Endodermal cell (in vitro differentiated cells): ENCODE measurements around the gene INSRR. TPM values are rescaled to one million over a fixed set of nuclear protein-coding genes. Genes with fewer than 3 reads are reported as not detected.

Source experiments
- DNase-seq: peaks from one replicate; pipeline ENCODE4 v3.0.0-alpha.2; 2017
- H3K27ac ChIP-seq: 2 replicates; pipeline ENCODE4 v1.5.1; 2013; ENCODE audit warnings: mild to moderate bottlenecking, low read depth, low read length, moderate library complexity
- H3K27me3 ChIP-seq: 2 replicates; pipeline ENCODE4 v1.6.1; 2013; ENCODE audit warnings: mild to moderate bottlenecking, low read length, moderate library complexity; ENCODE audit not compliant: insufficient read depth, control insufficient read depth, poor library complexity, severe bottlenecking
- H3K36me3 ChIP-seq: 2 replicates; pipeline ENCODE4 v1.7.0; 2013; ENCODE audit warnings: mild to moderate bottlenecking, low read length, moderate library complexity; ENCODE audit not compliant: control insufficient read depth, insufficient read depth
- H3K4me1 ChIP-seq: one replicate; pipeline ENCODE4 v1.7.0; 2013; ENCODE audit warnings: low read length; ENCODE audit not compliant: control insufficient read depth, insufficient read depth
- H3K4me3 ChIP-seq: 2 replicates; pipeline ENCODE4 v1.5.1; 2013; ENCODE audit warnings: mild to moderate bottlenecking, low read length, moderate library complexity
- H3K9ac ChIP-seq: 2 replicates; pipeline ENCODE4 v1.6.1; 2013; ENCODE audit warnings: mild to moderate bottlenecking, low read length, moderate library complexity; ENCODE audit not compliant: poor library complexity, severe bottlenecking; ENCODE audit errors: extremely low read depth
- H3K9me3 ChIP-seq: 2 replicates; pipeline ENCODE4 v1.6.1; 2013; ENCODE audit warnings: mild to moderate bottlenecking, low read length, moderate library complexity; ENCODE audit not compliant: control insufficient read depth
- H3K27ac Mint-ChIP-seq: 2 replicates; pipeline ENCODE4 v1.8.0; 2020; ENCODE audit warnings: mixed read lengths
- H3K27me3 Mint-ChIP-seq: 2 replicates; pipeline ENCODE4 v1.8.0; 2021; ENCODE audit warnings: mild to moderate bottlenecking, mixed read lengths; ENCODE audit not compliant: insufficient read depth
- H3K36me3 Mint-ChIP-seq: 2 replicates; pipeline ENCODE4 v1.8.0; 2020; ENCODE audit warnings: low read depth, mixed read lengths
- H3K4me1 Mint-ChIP-seq: 2 replicates; pipeline ENCODE4 v1.8.0; 2020; ENCODE audit warnings: mixed read lengths
- H3K4me3 Mint-ChIP-seq: 2 replicates; pipeline ENCODE4 v1.8.0; 2020; ENCODE audit warnings: mild to moderate bottlenecking, moderate library complexity, mixed read lengths
- H3K9me3 Mint-ChIP-seq: 2 replicates; pipeline ENCODE4 v1.8.0; 2020; ENCODE audit warnings: mild to moderate bottlenecking, mixed read lengths
- WGBS, 2 experiments: methylation state at CpG; one replicate each; pipeline versions ENCODE4 v1.1.5 to v1.1.7; 2013; ENCODE audit warnings: missing lambda C conversion rate in 2 of 2, mixed read lengths in 1 of 2; ENCODE audit not compliant: insufficient coverage in 1 of 2, insufficient read length in 1 of 2; 5-methylcytosine and 5-hydroxymethylcytosine counted together
- total RNA-seq, 2 donors: library from RNA; stranded (reverse); fragmentation: NEBNext Ultra II Directional in 1 of 2; extraction: Animal tissue kit (Norgen Biotek cat#: 25700) in 1 of 2; gene quantifications; 2 replicates in 1 of 2; 3 replicates in 1 of 2; pipeline ENCODE4 v1.2.1, GENCODE V29; 2021
- TF ChIP-seq, protein P1 (sequence below): fragments of 200-600 bp; sonication (generic); conservative IDR thresholded peaks from 2 replicates; pipeline ENCODE4 v1.5.0; 2021; ENCODE audit warnings: antibody characterized with exemption, mild to moderate bottlenecking

Gene INSRR
- total RNA-seq, 2 donors from 2014 or later = 0.07 to 0.09 TPM

GRCh38 chr1:156795374-156795733, 63.6 kb downstream of the INSRR start:
- Histone ChIP-seq H3K27ac (no peak overlapping the region), H3K4me1 (peaks cover 11% of the 10 kb centered on the region), H3K9ac (no peak overlapping the region), H3K27me3 (no peaks in the 10 kb centered on the region), H3K9me3 (no peaks in the 10 kb centered on the region), H3K4me3 (no peak overlapping the region), H3K36me3 (peaks cover 91% of the 10 kb centered on the region)
- TF ChIP-seq, protein P1, sequence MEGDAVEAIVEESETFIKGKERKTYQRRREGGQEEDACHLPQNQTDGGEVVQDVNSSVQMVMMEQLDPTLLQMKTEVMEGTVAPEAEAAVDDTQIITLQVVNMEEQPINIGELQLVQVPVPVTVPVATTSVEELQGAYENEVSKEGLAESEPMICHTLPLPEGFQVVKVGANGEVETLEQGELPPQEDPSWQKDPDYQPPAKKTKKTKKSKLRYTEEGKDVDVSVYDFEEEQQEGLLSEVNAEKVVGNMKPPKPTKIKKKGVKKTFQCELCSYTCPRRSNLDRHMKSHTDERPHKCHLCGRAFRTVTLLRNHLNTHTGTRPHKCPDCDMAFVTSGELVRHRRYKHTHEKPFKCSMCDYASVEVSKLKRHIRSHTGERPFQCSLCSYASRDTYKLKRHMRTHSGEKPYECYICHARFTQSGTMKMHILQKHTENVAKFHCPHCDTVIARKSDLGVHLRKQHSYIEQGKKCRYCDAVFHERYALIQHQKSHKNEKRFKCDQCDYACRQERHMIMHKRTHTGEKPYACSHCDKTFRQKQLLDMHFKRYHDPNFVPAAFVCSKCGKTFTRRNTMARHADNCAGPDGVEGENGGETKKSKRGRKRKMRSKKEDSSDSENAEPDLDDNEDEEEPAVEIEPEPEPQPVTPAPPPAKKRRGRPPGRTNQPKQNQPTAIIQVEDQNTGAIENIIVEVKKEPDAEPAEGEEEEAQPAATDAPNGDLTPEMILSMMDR = no peak
- Mint-ChIP-seq H3K27ac (no peak overlapping the region), H3K27me3 (no peaks in the 10 kb centered on the region), H3K4me3 (no peak overlapping the region), H3K9me3 (no peaks in the 10 kb centered on the region), H3K36me3 (peaks cover 72% of the 10 kb centered on the region), H3K4me1 (peaks cover 11% of the 10 kb centered on the region)
- DNase-seq = no peak
- 95 to 96% methylated on average over 5 of the region's 5 CpGs for WGBS, 2 experiments

DNA sequence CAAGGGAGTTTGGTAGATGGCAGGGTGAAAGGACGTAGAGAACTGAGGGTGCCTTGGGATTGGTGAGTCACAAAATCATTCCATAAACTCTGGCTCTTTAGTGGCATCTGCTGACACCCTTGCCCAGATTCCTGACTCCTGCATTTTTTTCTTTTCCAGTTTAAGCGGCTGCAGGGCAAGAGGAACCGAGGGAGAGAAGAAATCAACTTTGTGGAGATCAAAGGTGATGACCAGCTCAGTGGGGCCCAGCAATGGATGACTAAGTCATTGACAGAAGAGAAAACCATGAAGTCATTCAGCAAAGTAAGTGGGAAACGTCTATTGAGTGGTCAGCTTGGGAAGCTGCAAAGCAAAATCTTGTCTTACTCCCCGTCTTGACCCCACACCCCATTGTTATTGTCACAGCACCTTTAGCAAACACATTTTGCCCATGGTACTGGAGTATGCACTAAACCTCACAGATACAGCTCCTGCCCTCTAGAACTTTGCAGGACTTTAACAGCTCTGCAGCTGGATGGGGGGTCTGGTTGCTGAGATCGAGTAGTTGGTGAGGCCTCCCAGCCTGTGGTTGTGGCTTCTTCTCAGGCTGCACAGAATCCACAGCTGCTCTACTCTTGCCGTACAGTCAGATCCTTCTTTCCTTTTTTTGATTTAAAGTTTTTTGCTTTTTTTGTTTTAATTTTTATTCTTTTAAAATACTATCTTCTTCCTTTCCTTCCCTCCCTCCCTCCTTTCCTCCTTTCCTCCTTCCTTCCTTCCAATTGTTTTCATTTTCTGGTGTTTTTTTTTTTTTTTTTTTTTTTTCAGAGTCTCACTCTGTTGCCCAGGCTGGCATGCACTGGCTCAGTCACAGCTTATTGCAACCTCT, 64.2 kb downstream of the INSRR start:
- no peaks in the 10 kb centered on the region for H3K27me3 Mint-ChIP-seq
- Histone ChIP-seq H3K36me3 (peaks cover 88% of the 10 kb centered on the region), H3K4me1 (peaks cover 11% of the 10 kb centered on the region), H3K27me3 (no peaks in the 10 kb centered on the region), H3K27ac (no peak overlapping the region), H3K9ac (no peak overlapping the region), H3K9me3 (no peaks in the 10 kb centered on the region), H3K4me3 (no peak overlapping the region)
- peaks cover 73% of the 10 kb centered on the region for H3K36me3 Mint-ChIP-seq
- DNase-seq = no peak
- TF ChIP-seq, protein P1 = no peak
- H3K4me3 Mint-ChIP-seq = no peak overlapping the region
- peaks cover 15% of the 10 kb centered on the region for H3K4me1 Mint-ChIP-seq
- no peak overlapping the region for H3K27ac Mint-ChIP-seq
- H3K9me3 Mint-ChIP-seq = no peaks in the 10 kb centered on the region
- WGBS, 2 experiments = 78 to 86% methylated on average over 3 to 7 of the region's 7 CpGs

Other genes starting within 250 kb of the INSRR start
- 1 to 10 TPM in 1 of 2 donors, under 1 TPM in 1; 0.42 to 2.8 TPM for gene HAPLN2, start 239.7 kb downstream of the INSRR start, total RNA-seq
- gene BCAN, start 217.0 kb downstream of the INSRR start, total RNA-seq = under 1 TPM in 1 of 2 donors, not detected in 1; 0.31 TPM
- gene NES, start 181.7 kb downstream of the INSRR start, total RNA-seq = 100 to 1,000 TPM in 1 of 2 donors, 10 to 100 TPM in 1; 65.8 to 103 TPM
- 100 to 1,000 TPM; 243 to 780 TPM for gene CRABP2, start 153.5 kb downstream of the INSRR start, total RNA-seq
- gene METTL25B, start 130.6 kb downstream of the INSRR start, total RNA-seq = 10 to 100 TPM; 25.9 to 35.5 TPM
- gene ISG20L2, start 130.4 kb downstream of the INSRR start, total RNA-seq = 10 to 100 TPM; 37.2 to 39.9 TPM
- 10 to 100 TPM; 32.2 to 35.5 TPM for gene MRPL24, start 118.0 kb downstream of the INSRR start, total RNA-seq
- gene HDGF, start 107.4 kb downstream of the INSRR start, total RNA-seq = 100 to 1,000 TPM; 493 to 495 TPM
- gene PRCC, start 91.6 kb downstream of the INSRR start, total RNA-seq = 100 to 1,000 TPM; 108 to 111 TPM
- 1 to 10 TPM; 2.4 to 7.7 TPM for gene SH2D2A, start 42.3 kb downstream of the INSRR start, total RNA-seq
- under 1 TPM; 0.44 to 0.82 TPM for gene NTRK1, start 1.7 kb upstream of the INSRR start, total RNA-seq
- gene PEAR1, start 34.6 kb upstream of the INSRR start, total RNA-seq = under 1 TPM; 0.29 to 0.53 TPM
- gene LRRC71, start 61.5 kb upstream of the INSRR start, total RNA-seq = not detected
- gene ARHGEF11, start 186.6 kb upstream of the INSRR start, total RNA-seq = 10 to 100 TPM; 54.2 to 56.5 TPM
- under 1 TPM in 1 of 2 donors, not detected in 1; 0.26 TPM for gene ETV3L, start 240.7 kb upstream of the INSRR start, total RNA-seq